Stimulated activated CD8-positive, alpha-beta memory T cell treated with anti-CD3 and anti-CD28 coated beads, Interleukin-15, amount 100 ng/mL, for 4 hours (primary cell): Measurements from ENCODE around the gene IL10RB.
"Not testable (repeated sequence)": the region's sequence is repeated elsewhere in the genome, so short reads cannot be mapped to it uniquely, and the experiment has no call there.

Experiments
- DNase-seq, 2 donors: peaks; one replicate each; pipeline ENCODE4 v3.0.0-alpha.2; 2020; ENCODE audit warnings: low read depth in 2 of 2

The IL10RB gene

GRCh38 chr21:33241846-33242245 lies 24.3 kb upstream of the IL10RB start:
- no peak for DNase-seq

- DNase-seq: not testable (repeated sequence)
These were observed 23.3 kb upstream of the IL10RB start for GRCh38 chr21:33242846-33243245.

GRCh38 chr21:33244082-33244778 lies 21.9 kb upstream of the IL10RB start:
- DNase-seq: no peak

- DNase-seq: no peak
These were observed 21.4 kb upstream of the IL10RB start for GRCh38 chr21:33244779-33245105.

- no peak for DNase-seq
These were observed 20.8 kb upstream of the IL10RB start for GRCh38 chr21:33245289-33245918.

- no peak for DNase-seq
These were observed 19.7 kb upstream of the IL10RB start for GRCh38 chr21:33246506-33246905.

- DNase-seq: no peak
These were observed 19.2 kb upstream of the IL10RB start for GRCh38 chr21:33246963-33247362.

- no peak for DNase-seq
These were observed 18.6 kb upstream of the IL10RB start for GRCh38 chr21:33247599-33247998.

- DNase-seq: no peak
These were observed 16.7 kb upstream of the IL10RB start for GRCh38 chr21:33249331-33250002.

GRCh38 chr21:33251119-33251518 lies 15.0 kb upstream of the IL10RB start:
- no peak for DNase-seq

- not testable (repeated sequence) for DNase-seq
These were observed 12.8 kb upstream of the IL10RB start for GRCh38 chr21:33253382-33253781.

- DNase-seq: no peak
These were observed 11.4 kb upstream of the IL10RB start for GRCh38 chr21:33254766-33255165.

- DNase-seq: no peak
These were observed 10.8 kb upstream of the IL10RB start for GRCh38 chr21:33255404-33255803.

- DNase-seq: no peak
These were observed 10.1 kb upstream of the IL10RB start for GRCh38 chr21:33256019-33256418.

- DNase-seq: no peak
These were observed 8.9 kb upstream of the IL10RB start for GRCh38 chr21:33257094-33257803.

- no peak for DNase-seq
These were observed 7.7 kb upstream of the IL10RB start for GRCh38 chr21:33258475-33258874.

- no peak for DNase-seq
These were observed 6.7 kb upstream of the IL10RB start for GRCh38 chr21:33259428-33259827.

GRCh38 chr21:33259995-33260394 lies 6.2 kb upstream of the IL10RB start:
- no peak for DNase-seq

- no peak for DNase-seq
These were observed 4.5 kb upstream of the IL10RB start for GRCh38 chr21:33261635-33262034.

GRCh38 chr21:33262921-33263320 lies 3.2 kb upstream of the IL10RB start:
- DNase-seq: no peak

- DNase-seq: no peak
These were observed 1.6 kb upstream of the IL10RB start for GRCh38 chr21:33264561-33264960.

GRCh38 chr21:33265664-33266049 lies 510 bp upstream of the IL10RB start:
- no peak for DNase-seq

GRCh38 chr21:33266789-33267135 lies 595 bp downstream of the IL10RB start:
- DNase-seq: no peak
